K562 (cell line): ENCODE measurements around the gene ETS2. TPM values are rescaled to one million over a fixed set of nuclear protein-coding genes. Genes with fewer than 3 reads are reported as not detected.

Source experiments
- ATAC-seq: fragments of 200-7000 bp; cut with Tn5 transposase; 3 replicates; pipeline ENCODE4 v1.9.1; 2020; ENCODE audit warnings: moderate library complexity
- BruUV-seq: library from RNA; stranded (reverse); fragments of 400-500 nt; replicated peaks from 2 replicates; lab custom pipeline; 2021; lab: Mats Ljungman, UMichigan
- CTCF ChIA-PET: fragments of 300-600 bp; formaldehyde crosslinking; extraction: SDS; loops from one replicate; lab custom pipeline; 2021; ENCODE audit warnings: low intra/inter-chr PET ratio; lab: Yijun Ruan, JAX
- POLR2A ChIA-PET: fragments of 300-600, 350-650 bp; sonication (Branson Sonifier 250); formaldehyde crosslinking; extraction: SDS; loops from one replicate; lab custom pipeline; 2021; ENCODE audit warnings: antibody characterized with exemption, inconsistent platforms; lab: Yijun Ruan, JAX
- DNase-seq, 4 experiments: peaks; one replicate each; pipeline versions ENCODE4 v3.0.0 to v3.0.0-alpha.2; 2011 to 2018; ENCODE audit warnings: low spot score in 3 of 4, mixed read lengths in 3 of 4; ENCODE audit errors: extremely low read depth in 1 of 4
- FAIRE-seq: peaks from 2 replicates; lab custom pipeline; 2011; peaks lifted over from hg19 to GRCh38; lab: Jason Lieb, UNC
- H2AFZ ChIP-seq: 2 replicates; pipeline ENCODE4 v1.6.0; 2011; ENCODE audit warnings: low read depth, low read length, control low read depth, inconsistent platforms
- H3K27ac ChIP-seq: fragments of 200-600 bp; 3 replicates; pipeline ENCODE4 v1.8.0; 2011; ENCODE audit warnings: low read depth, mild to moderate bottlenecking, control low read depth, inconsistent platforms, low read length, moderate library complexity, mixed read lengths; ENCODE audit errors: extremely low read depth
- H3K27me3 ChIP-seq, 2 experiments: fragments of 300-600 bp in 1 of 2; 2 replicates in 1 of 2; 3 replicates in 1 of 2; pipeline versions ENCODE4 v1.6.0 to v1.8.0; 2011; ENCODE audit warnings: inconsistent platforms in 2 of 2, low read length in 2 of 2, mild to moderate bottlenecking in 1 of 2, mixed read lengths in 1 of 2, moderate library complexity in 1 of 2; ENCODE audit not compliant: control insufficient read depth in 2 of 2, insufficient read depth in 2 of 2
- H3K36me3 ChIP-seq: fragments of 300-600 bp; 3 replicates; pipeline ENCODE4 v1.8.0; 2011; ENCODE audit warnings: mild to moderate bottlenecking, low read length, inconsistent platforms; ENCODE audit not compliant: control insufficient read depth, insufficient read depth
- H3K4me1 ChIP-seq, 2 experiments: fragments of 200-600 bp in 1 of 2; replicated peaks in 1 of 2; 2 replicates in 1 of 2; 3 replicates in 1 of 2; pipeline versions ENCODE4 v1.5.1 to v1.8.0; 2011; ENCODE audit warnings: inconsistent platforms in 2 of 2, low read length in 2 of 2, mild to moderate bottlenecking in 1 of 2, mixed read lengths in 1 of 2, moderate library complexity in 1 of 2; ENCODE audit not compliant: control insufficient read depth in 2 of 2, insufficient read depth in 2 of 2
- H3K4me2 ChIP-seq: 2 replicates; pipeline ENCODE4 v1.6.1; 2011; ENCODE audit warnings: low read length, control low read depth, inconsistent platforms, mixed read lengths; ENCODE audit not compliant: insufficient read depth
- H3K4me3 ChIP-seq: fragments of 200-600 bp; sonication (generic), shearing (Covaris generic); 2 replicates; pipeline ENCODE4 v1.5.1; 2016; ENCODE audit warnings: control low read depth, inconsistent platforms
- H3K79me2 ChIP-seq: fragments of 200-600 bp; 3 replicates; pipeline ENCODE4 v1.8.0; 2011; ENCODE audit warnings: low read length, inconsistent platforms; ENCODE audit not compliant: control insufficient read depth, insufficient read depth
- H3K9ac ChIP-seq, 2 experiments: 2 replicates each; pipeline versions ENCODE4 v1.6.0 to v1.6.1; 2011; ENCODE audit warnings: low read depth in 2 of 2, low read length in 2 of 2, control low read depth in 1 of 2, inconsistent platforms in 1 of 2, mild to moderate bottlenecking in 1 of 2, mixed read lengths in 1 of 2; ENCODE audit not compliant: insufficient read depth in 1 of 2
- H3K9me1 ChIP-seq: one replicate; pipeline ENCODE4 v1.6.0; 2011; ENCODE audit warnings: inconsistent platforms, mild to moderate bottlenecking, low read length, moderate library complexity; ENCODE audit not compliant: control insufficient read depth, insufficient read depth
- H3K9me3 ChIP-seq: replicated peaks from 2 replicates; pipeline ENCODE4 v1.5.1; 2011; ENCODE audit warnings: low read depth, low read length, inconsistent platforms; ENCODE audit not compliant: control insufficient read depth, insufficient read depth
- H4K20me1 ChIP-seq: replicated peaks from 2 replicates; pipeline ENCODE4 v1.6.1; 2011; ENCODE audit warnings: low read length, inconsistent platforms, mixed read lengths; ENCODE audit not compliant: control insufficient read depth, insufficient read depth
- CREBBP ChIP-seq: IDR thresholded peaks from one replicate; pipeline ENCODE4 v1.6.1; 2012; ENCODE audit warnings: low read depth, mild to moderate bottlenecking, control low read depth, inconsistent platforms, low read length
- E2F8 ChIP-seq: fragments of 450-650 bp; IDR thresholded peaks from 2 replicates; pipeline ENCODE4 v1.7.1; 2018; ENCODE audit warnings: mild to moderate bottlenecking, low read depth; ENCODE audit not compliant: partially characterized antibody
- EHMT2 ChIP-seq: fragments of 450-650 bp; IDR thresholded peaks from 2 replicates; pipeline ENCODE4 v1.6.1; 2018; ENCODE audit warnings: antibody characterized with exemption
- GATA2 ChIP-seq: sonication (generic); formaldehyde crosslinking; IDR thresholded peaks from 2 replicates; pipeline ENCODE4 v1.4.0; 2020; ENCODE audit warnings: mild to moderate bottlenecking, missing genetic modification reagents
- HDAC8 ChIP-seq: fragments of 450-650 bp; IDR thresholded peaks from 2 replicates; pipeline ENCODE4 v1.6.1; 2016; ENCODE audit warnings: mild to moderate bottlenecking, missing genetic modification characterization, moderate library complexity, missing compliant biosample characterization
- RBFOX2 ChIP-seq: fragments of 200-400 bp; formaldehyde crosslinking; IDR thresholded peaks from 2 replicates; pipeline ENCODE4 v1.6.1; 2017; ENCODE audit warnings: low read depth, mild to moderate bottlenecking, low read length, moderate library complexity
- SAFB ChIP-seq: fragments of 200-400 bp; formaldehyde crosslinking; IDR thresholded peaks from 2 replicates; pipeline ENCODE4 v1.6.1; 2017; ENCODE audit warnings: low read depth, low read length, borderline replicate concordance
- SPI1 ChIP-seq: IDR thresholded peaks from 2 replicates; pipeline ENCODE4 v1.6.1; 2011; ENCODE audit warnings: low read depth, low read length, control low read depth, borderline replicate concordance
- THAP12 ChIP-seq: fragments of 250-450 bp; sonication (Bioruptor Pico); IDR thresholded peaks from 2 replicates; pipeline ENCODE4 v1.9.0; 2021; ENCODE audit warnings: mild to moderate bottlenecking, inconsistent platforms
- ZBTB11 ChIP-seq, 3 experiments: fragments of 200-800 bp in 1 of 3; fragments of 250-450 bp in 1 of 3; fragments of 450-650 bp in 1 of 3; sonication (Bioruptor Pico) in 1 of 3; sonication (Bioruptor generic) in 1 of 3; formaldehyde crosslinking in 1 of 3; IDR thresholded peaks; 2 replicates each; pipeline versions ENCODE4 v1.6.1 to v1.8.0; 2016 to 2022; ENCODE audit warnings: mild to moderate bottlenecking in 2 of 3, missing genetic modification characterization in 2 of 3, missing compliant biosample characterization in 1 of 3, moderate library complexity in 1 of 3
- ZC3H8 ChIP-seq: fragments of 450-650 bp; IDR thresholded peaks from 2 replicates; pipeline ENCODE4 v1.6.1; 2017
- ZNF75A ChIP-seq: fragments of 450-650 bp; formaldehyde crosslinking; IDR thresholded peaks from 2 replicates; pipeline ENCODE4 v1.4.0; 2020; ENCODE audit warnings: mild to moderate bottlenecking
- WGBS: fragments of 100-300 bp; shearing (Covaris generic); methylation state at CpG from one replicate; pipeline ENCODE4 v1.1.6; 2016; ENCODE audit warnings: low coverage, mixed read lengths; ENCODE audit not compliant: insufficient coverage; ENCODE audit errors: missing lambda C conversion rate; 5-methylcytosine and 5-hydroxymethylcytosine counted together
- in situ Hi-C: fragments of 300-500 bp; cut with MboI; formaldehyde crosslinking; loops from 4 replicates; pipeline ENCODE4 v1.15.0; 2018; ENCODE audit warnings: inconsistent platforms, mixed read lengths
- intact Hi-C: fragments of 100-400 bp; cut with micrococcal nuclease; formaldehyde crosslinking; loops from 2 replicates; pipeline ENCODE4 v1.14.2; 2022
- polyA plus RNA-seq, 8 experiments: library from polyadenylated mRNA; depleted of rRNA in 4 of 8; stranded (reverse) in 5 of 8; unstranded in 3 of 8; fragments of >200 nt; fragmentation: Nextera tagmentation in 2 of 8; fragmentation: Illumina TruSeq in 1 of 8; extraction: Ambion mirVana in 2 of 8; extraction: Trizol in 1 of 8; gene quantifications; 2 replicates each; pipeline versions ENCODE4 v1.2.1 to v1.2.3, GENCODE V29; 2011 to 2014; ENCODE audit warnings: inconsistent platforms in 1 of 8, missing spikeins in 1 of 8
- total RNA-seq, 7 experiments: library from RNA; depleted of rRNA in 6 of 7; stranded (reverse); fragments of >200 nt in 6 of 7; fragmentation: Illumina TruSeq in 2 of 7; extraction: Trizol in 2 of 7; gene quantifications; 2 replicates each; pipeline versions ENCODE4 v1.2.1 to v1.2.3, GENCODE V29; 2011 to 2021; ENCODE audit warnings: low replicate concordance in 1 of 7

Gene ETS2
- total and polyA plus RNA-seq, 9 of the 15 experiments (the other 6 are each of a cell fraction or from before 2014, with no cell fraction given), result 1.7 to 24.4 (median 12.2) TPM

- no peak overlapping the region for H3K9ac ChIP-seq
- peaks cover 3% of the 10 kb centered on the region for H3K9me1 ChIP-seq
- H3K27me3 ChIP-seq, result no peaks in the 10 kb centered on the region
- no TSS peak for BruUV-seq
- DNase-seq (no peak), FAIRE-seq (no peak), ATAC-seq (no peak)
- H3K4me2 ChIP-seq, result no peak overlapping the region
- H3K36me3 ChIP-seq, result peaks cover 94% of the 10 kb centered on the region
- ChIA-PET POLR2A (interaction anchor here (0.7 to 4.9 kb wide), 3 partner anchors 11 to 50 kb away, joined by 4 to 38 read pairs (median 15); no protein-coding TSS in a partner anchor), CTCF (no interaction called here)
- no peaks in the 10 kb centered on the region for H4K20me1 ChIP-seq
- 92% methylated on average over 8 of the region's 8 CpGs for WGBS
- no peaks in the 10 kb centered on the region for H3K9me3 ChIP-seq
- H3K4me3 ChIP-seq, result no peak overlapping the region
- H3K79me2 ChIP-seq, result no peaks in the 10 kb centered on the region
- no peak overlapping the region for H2AFZ ChIP-seq
- no peak overlapping the region for H3K27ac ChIP-seq
- intact Hi-C loops, result no loop called here
- in situ Hi-C loops, result no loop called here
- no peaks in the 10 kb centered on the region for H3K4me1 ChIP-seq
- TF ChIP-seq ZC3H8 (no peak), E2F8 (no peak), EHMT2 (no peak), CREBBP (no peak), RBFOX2 (no peak), GATA2 (no peak), SAFB (no peak), SPI1 (no peak), ZBTB11 (CRISPR knock-in tag; IDR thresholded peaks at IDR 0.05) (no peak), ZNF75A (CRISPR knock-in tag) (no peak), THAP12 (CRISPR knock-in tag) (no peak), HDAC8 (tag) (no peak)
Observed at GRCh38 chr21:38819719-38820159, 14.0 kb downstream of the ETS2 start.
